ENCODE results near the gene DHDDS.

The DHDDS gene

DNA sequence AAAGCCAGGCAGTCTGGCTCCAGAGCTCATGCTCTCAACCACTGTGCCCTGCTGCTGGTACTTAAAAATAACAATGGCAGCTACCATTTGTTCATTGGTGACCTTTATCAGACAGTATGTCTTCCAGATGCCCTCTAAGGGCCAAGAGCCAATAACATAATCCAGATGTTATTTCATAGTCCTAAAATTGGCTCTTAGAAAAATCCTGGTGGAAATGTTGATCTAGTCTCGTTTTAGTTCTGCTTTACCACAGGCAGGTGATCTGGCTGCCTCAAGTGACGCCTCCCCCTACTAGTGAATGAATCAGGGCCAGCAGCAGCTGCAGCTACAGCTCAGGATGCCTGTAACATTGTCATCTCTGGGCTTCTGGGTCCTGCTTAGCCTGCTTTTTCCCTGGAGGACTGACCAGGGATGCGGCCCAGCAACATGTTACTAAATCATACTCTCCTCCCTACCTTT, 27.5 kb downstream of the DHDDS start:
- ChIA-PET CTCF (interaction anchor here (4.5 kb wide), 1 partner anchor 11 kb away, joined by 30 read pairs; no protein-coding TSS in a partner anchor), POLR2A (no interaction called here)
- TF ChIP-seq, protein P1, sequence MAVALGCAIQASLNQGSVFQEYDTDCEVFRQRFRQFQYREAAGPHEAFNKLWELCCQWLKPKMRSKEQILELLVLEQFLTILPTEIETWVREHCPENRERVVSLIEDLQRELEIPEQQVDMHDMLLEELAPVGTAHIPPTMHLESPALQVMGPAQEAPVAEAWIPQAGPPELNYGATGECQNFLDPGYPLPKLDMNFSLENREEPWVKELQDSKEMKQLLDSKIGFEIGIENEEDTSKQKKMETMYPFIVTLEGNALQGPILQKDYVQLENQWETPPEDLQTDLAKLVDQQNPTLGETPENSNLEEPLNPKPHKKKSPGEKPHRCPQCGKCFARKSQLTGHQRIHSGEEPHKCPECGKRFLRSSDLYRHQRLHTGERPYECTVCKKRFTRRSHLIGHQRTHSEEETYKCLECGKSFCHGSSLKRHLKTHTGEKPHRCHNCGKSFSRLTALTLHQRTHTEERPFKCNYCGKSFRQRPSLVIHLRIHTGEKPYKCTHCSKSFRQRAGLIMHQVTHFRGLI (tag by site-specific recombination; IDR thresholded peaks at IDR 0.05): no peak
- TF ChIP-seq, protein P2, sequence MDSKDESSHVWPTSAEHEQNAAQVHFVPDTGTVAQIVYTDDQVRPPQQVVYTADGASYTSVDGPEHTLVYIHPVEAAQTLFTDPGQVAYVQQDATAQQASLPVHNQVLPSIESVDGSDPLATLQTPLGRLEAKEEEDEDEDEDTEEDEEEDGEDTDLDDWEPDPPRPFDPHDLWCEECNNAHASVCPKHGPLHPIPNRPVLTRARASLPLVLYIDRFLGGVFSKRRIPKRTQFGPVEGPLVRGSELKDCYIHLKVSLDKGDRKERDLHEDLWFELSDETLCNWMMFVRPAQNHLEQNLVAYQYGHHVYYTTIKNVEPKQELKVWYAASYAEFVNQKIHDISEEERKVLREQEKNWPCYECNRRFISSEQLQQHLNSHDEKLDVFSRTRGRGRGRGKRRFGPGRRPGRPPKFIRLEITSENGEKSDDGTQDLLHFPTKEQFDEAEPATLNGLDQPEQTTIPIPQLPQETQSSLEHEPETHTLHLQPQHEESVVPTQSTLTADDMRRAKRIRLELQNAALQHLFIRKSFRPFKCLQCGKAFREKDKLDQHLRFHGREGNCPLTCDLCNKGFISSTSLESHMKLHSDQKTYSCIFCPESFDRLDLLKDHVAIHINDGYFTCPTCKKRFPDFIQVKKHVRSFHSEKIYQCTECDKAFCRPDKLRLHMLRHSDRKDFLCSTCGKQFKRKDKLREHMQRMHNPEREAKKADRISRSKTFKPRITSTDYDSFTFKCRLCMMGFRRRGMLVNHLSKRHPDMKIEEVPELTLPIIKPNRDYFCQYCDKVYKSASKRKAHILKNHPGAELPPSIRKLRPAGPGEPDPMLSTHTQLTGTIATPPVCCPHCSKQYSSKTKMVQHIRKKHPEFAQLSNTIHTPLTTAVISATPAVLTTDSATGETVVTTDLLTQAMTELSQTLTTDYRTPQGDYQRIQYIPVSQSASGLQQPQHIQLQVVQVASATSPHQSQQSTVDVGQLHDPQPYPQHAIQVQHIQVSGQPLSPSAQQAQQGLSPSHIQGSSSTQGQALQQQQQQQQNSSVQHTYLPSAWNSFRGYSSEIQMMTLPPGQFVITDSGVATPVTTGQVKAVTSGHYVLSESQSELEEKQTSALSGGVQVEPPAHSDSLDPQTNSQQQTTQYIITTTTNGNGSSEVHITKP (tag by site-specific recombination; IDR thresholded peaks at IDR 0.05): peak; percentile 55
- Histone ChIP-seq H3K36me3 (ENCODE audit: control insufficient read depth in 2 of 2, insufficient read depth in 1 of 2, low read length in 2 of 2) (peaks cover 3 to 73% of the 10 kb centered on the region in 2 experiments), H3K9me3 (ENCODE audit: control insufficient read depth, insufficient read depth, low read depth, low read length) (no peaks in the 10 kb centered on the region), H3K4me3 (ENCODE audit: low read depth, low read length) (no peak overlapping the region), H3K27ac (ENCODE audit: extremely low read depth, low read depth, low read length) (no peak overlapping the region), H3K4me1 (ENCODE audit: control insufficient read depth, insufficient read depth, low read length) (no peaks in the 10 kb centered on the region)

DNA sequence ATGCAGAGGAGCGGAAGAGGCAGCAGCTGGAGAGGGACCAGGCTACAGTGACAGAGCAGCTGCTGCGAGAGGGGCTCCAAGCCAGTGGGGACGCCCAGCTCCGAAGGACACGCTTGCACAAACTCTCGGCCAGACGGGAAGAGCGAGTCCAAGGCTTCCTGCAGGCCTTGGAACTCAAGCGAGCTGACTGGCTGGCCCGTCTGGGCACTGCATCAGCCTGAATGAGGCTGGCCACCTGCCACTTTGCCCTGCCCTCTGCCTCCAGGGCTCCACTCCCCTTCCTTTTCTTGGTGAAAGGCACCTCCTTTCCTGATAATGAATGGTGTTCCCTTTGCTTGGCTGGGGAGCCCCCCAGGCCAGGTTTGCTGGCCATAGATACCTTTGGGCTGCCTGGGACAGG, 36.8 kb downstream of the DHDDS start:
- no peaks in the 10 kb centered on the region; the same call in 1 of the 2 replicates for H3K4me1 ChIP-seq (ENCODE audit: control insufficient read depth, insufficient read depth, low read length)
- peaks cover 5 to 68% of the 10 kb centered on the region in 2 experiments for H3K36me3 ChIP-seq (ENCODE audit: control insufficient read depth in 2 of 2, insufficient read depth in 1 of 2, low read length in 2 of 2)
- H3K4me3 ChIP-seq (ENCODE audit: low read depth, low read length): no peak overlapping the region
- no peaks in the 10 kb centered on the region for H3K9me3 ChIP-seq (ENCODE audit: control insufficient read depth, insufficient read depth, low read depth, low read length)
- CTCF ChIA-PET: interaction anchor here (0.7 to 3.4 kb wide), 4 partner anchors 9 to 154 kb away, joined by 3 to 30 read pairs (median 3); no protein-coding TSS in a partner anchor
- POLR2A ChIA-PET: no interaction called here
- no peak overlapping the region for H3K27ac ChIP-seq (ENCODE audit: extremely low read depth, low read depth, low read length)
- no peak for TF ChIP-seq ZNF157 (tag by site-specific recombination; IDR thresholded peaks at IDR 0.05)
- TF ChIP-seq, protein P3, sequence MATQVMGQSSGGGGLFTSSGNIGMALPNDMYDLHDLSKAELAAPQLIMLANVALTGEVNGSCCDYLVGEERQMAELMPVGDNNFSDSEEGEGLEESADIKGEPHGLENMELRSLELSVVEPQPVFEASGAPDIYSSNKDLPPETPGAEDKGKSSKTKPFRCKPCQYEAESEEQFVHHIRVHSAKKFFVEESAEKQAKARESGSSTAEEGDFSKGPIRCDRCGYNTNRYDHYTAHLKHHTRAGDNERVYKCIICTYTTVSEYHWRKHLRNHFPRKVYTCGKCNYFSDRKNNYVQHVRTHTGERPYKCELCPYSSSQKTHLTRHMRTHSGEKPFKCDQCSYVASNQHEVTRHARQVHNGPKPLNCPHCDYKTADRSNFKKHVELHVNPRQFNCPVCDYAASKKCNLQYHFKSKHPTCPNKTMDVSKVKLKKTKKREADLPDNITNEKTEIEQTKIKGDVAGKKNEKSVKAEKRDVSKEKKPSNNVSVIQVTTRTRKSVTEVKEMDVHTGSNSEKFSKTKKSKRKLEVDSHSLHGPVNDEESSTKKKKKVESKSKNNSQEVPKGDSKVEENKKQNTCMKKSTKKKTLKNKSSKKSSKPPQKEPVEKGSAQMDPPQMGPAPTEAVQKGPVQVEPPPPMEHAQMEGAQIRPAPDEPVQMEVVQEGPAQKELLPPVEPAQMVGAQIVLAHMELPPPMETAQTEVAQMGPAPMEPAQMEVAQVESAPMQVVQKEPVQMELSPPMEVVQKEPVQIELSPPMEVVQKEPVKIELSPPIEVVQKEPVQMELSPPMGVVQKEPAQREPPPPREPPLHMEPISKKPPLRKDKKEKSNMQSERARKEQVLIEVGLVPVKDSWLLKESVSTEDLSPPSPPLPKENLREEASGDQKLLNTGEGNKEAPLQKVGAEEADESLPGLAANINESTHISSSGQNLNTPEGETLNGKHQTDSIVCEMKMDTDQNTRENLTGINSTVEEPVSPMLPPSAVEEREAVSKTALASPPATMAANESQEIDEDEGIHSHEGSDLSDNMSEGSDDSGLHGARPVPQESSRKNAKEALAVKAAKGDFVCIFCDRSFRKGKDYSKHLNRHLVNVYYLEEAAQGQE (tag by site-specific recombination; IDR thresholded peaks at IDR 0.05): no peak
- TF ChIP-seq, protein P4, sequence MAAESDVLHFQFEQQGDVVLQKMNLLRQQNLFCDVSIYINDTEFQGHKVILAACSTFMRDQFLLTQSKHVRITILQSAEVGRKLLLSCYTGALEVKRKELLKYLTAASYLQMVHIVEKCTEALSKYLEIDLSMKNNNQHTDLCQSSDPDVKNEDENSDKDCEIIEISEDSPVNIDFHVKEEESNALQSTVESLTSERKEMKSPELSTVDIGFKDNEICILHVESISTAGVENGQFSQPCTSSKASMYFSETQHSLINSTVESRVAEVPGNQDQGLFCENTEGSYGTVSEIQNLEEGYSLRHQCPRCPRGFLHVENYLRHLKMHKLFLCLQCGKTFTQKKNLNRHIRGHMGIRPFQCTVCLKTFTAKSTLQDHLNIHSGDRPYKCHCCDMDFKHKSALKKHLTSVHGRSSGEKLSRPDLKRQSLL (tag by site-specific recombination; IDR thresholded peaks at IDR 0.05): no peak
- no peak for TF ChIP-seq ZNF561 (tag by site-specific recombination; IDR thresholded peaks at IDR 0.05; ENCODE audit: borderline replicate concordance)
- TF ChIP-seq, protein P5, sequence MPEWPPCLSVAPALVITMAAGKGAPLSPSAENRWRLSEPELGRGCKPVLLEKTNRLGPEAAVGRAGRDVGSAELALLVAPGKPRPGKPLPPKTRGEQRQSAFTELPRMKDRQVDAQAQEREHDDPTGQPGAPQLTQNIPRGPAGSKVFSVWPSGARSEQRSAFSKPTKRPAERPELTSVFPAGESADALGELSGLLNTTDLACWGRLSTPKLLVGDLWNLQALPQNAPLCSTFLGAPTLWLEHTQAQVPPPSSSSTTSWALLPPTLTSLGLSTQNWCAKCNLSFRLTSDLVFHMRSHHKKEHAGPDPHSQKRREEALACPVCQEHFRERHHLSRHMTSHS (tag by site-specific recombination; IDR thresholded peaks at IDR 0.05): no peak
- TF ChIP-seq ZNF558 (tag by site-specific recombination; IDR thresholded peaks at IDR 0.05): no peak
- TF ChIP-seq, protein P6, sequence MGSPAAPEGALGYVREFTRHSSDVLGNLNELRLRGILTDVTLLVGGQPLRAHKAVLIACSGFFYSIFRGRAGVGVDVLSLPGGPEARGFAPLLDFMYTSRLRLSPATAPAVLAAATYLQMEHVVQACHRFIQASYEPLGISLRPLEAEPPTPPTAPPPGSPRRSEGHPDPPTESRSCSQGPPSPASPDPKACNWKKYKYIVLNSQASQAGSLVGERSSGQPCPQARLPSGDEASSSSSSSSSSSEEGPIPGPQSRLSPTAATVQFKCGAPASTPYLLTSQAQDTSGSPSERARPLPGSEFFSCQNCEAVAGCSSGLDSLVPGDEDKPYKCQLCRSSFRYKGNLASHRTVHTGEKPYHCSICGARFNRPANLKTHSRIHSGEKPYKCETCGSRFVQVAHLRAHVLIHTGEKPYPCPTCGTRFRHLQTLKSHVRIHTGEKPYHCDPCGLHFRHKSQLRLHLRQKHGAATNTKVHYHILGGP (tag by site-specific recombination; IDR thresholded peaks at IDR 0.05): no peak
- TF ChIP-seq ZNF132 (tag by site-specific recombination; IDR thresholded peaks at IDR 0.05; ENCODE audit: borderline replicate concordance): no peak
- TF ChIP-seq KLF10 (tag by site-specific recombination; IDR thresholded peaks at IDR 0.05): no peak
- TF ChIP-seq ZNF548 (tag by site-specific recombination; IDR thresholded peaks at IDR 0.05): no peak
- no peak for TF ChIP-seq ZFP69B (tag by site-specific recombination; IDR thresholded peaks at IDR 0.05)
- no peak for TF ChIP-seq IKZF3 (tag by site-specific recombination; IDR thresholded peaks at IDR 0.05)
- TF ChIP-seq ZNF175 (tag by site-specific recombination; IDR thresholded peaks at IDR 0.05): no peak

Data from HEK293 (cell line).